A549 (cell line): Measurements from ENCODE around the gene PITPNB. TPM values are rescaled to one million over a fixed set of nuclear protein-coding genes. Genes with fewer than 3 reads are reported as not detected.

Source experiments
- ATAC-seq, 2 experiments: fragments of 200-7000 bp in 1 of 2; fragments of >200 bp in 1 of 2; cut with Nextera tagmentation in 1 of 2; cut with Tn5 transposase in 1 of 2; 3 replicates each; pipeline versions ENCODE4 v1.8.0 to v1.9.1; 2018 to 2020; ENCODE audit warnings: mild to moderate bottlenecking in 1 of 2, moderate library complexity in 1 of 2
- CTCF ChIA-PET: fragments of 300-600 bp; sonication (Branson Sonifier 250); formaldehyde crosslinking; extraction: SDS; loops from one replicate; lab custom pipeline; 2021; ENCODE audit warnings: antibody characterized with exemption, inconsistent platforms; lab: Yijun Ruan, JAX
- POLR2A ChIA-PET: fragments of 350-600 bp; formaldehyde crosslinking; extraction: SDS; loops from one replicate; lab custom pipeline; 2021; ENCODE audit warnings: antibody characterized with exemption, inconsistent platforms; lab: Yijun Ruan, JAX
- DNase-seq, 2 experiments: peaks; one replicate each; pipeline versions ENCODE4 v3.0.0 to v3.0.0-alpha.2; 2011 to 2016; ENCODE audit warnings: low read depth in 1 of 2, low spot score in 1 of 2
- FAIRE-seq: peaks from 2 replicates; lab custom pipeline; 2011; peaks lifted over from hg19 to GRCh38; lab: Jason Lieb, UNC
- H3K27ac ChIP-seq, 2 experiments: fragments of >200 bp; sonication (Bioruptor Twin); formaldehyde crosslinking; 3 replicates each; pipeline ENCODE4 v1.5.1; 2016 to 2017
- H3K4me1 ChIP-seq: fragments of >200 bp; sonication (Bioruptor Twin); formaldehyde crosslinking; 3 replicates; pipeline ENCODE4 v1.6.1; 2016
- H3K4me2 ChIP-seq: fragments of >200 bp; sonication (Bioruptor Twin); formaldehyde crosslinking; 3 replicates; pipeline ENCODE4 v1.6.1; 2016
- H3K4me3 ChIP-seq: fragments of >200 bp; sonication (Bioruptor Twin); formaldehyde crosslinking; 3 replicates; pipeline ENCODE4 v1.5.1; 2016
- H3K9me3 ChIP-seq: fragments of >200 bp; sonication (Bioruptor Twin); formaldehyde crosslinking; 3 replicates; pipeline ENCODE4 v1.6.1; 2016
- BHLHE40 ChIP-seq: IDR thresholded peaks from 2 replicates; pipeline ENCODE4 v1.6.1; 2012; ENCODE audit warnings: low read depth, low read length, inconsistent platforms
- CBX2 ChIP-seq: fragments of 200-600 bp; sonication (generic); IDR thresholded peaks from 2 replicates; pipeline ENCODE4 v1.6.1; 2016; ENCODE audit warnings: low read depth, mild to moderate bottlenecking, borderline replicate concordance
- CBX8 ChIP-seq: fragments of 200-600 bp; sonication (generic); IDR thresholded peaks from 2 replicates; pipeline ENCODE4 v1.6.1; 2016
- CHD4 ChIP-seq: fragments of 200-600 bp; sonication (generic); IDR thresholded peaks from 2 replicates; pipeline ENCODE4 v1.6.1; 2016; ENCODE audit warnings: antibody characterized with exemption, mild to moderate bottlenecking, borderline replicate concordance
- EHF ChIP-seq: fragments of 250-450 bp; sonication (Bioruptor Pico); IDR thresholded peaks from 2 replicates; pipeline ENCODE4 v1.5.0; 2020; ENCODE audit warnings: mild to moderate bottlenecking
- EHMT2 ChIP-seq: fragments of 200-600 bp; sonication (generic); IDR thresholded peaks from 2 replicates; pipeline ENCODE4 v1.6.1; 2016; ENCODE audit warnings: antibody characterized with exemption, low read depth, mild to moderate bottlenecking, moderate library complexity
- FOSL2 ChIP-seq, 2 experiments: fragments of 450-650 bp in 1 of 2; fragments of >200 bp in 1 of 2; sonication (Bioruptor Twin) in 1 of 2; formaldehyde crosslinking; IDR thresholded peaks; 2 replicates each; pipeline versions ENCODE4 v1.5.0 to v1.6.1; 2016 to 2020; ENCODE audit warnings: mild to moderate bottlenecking in 1 of 2, moderate library complexity in 1 of 2
- FOXS1 ChIP-seq: fragments of 250-450 bp; sonication (Bioruptor Pico); IDR thresholded peaks from 2 replicates; pipeline ENCODE4 v1.5.0; 2020; ENCODE audit warnings: mild to moderate bottlenecking, moderate library complexity
- GATA3 ChIP-seq: IDR thresholded peaks from 2 replicates; pipeline ENCODE4 v1.6.1; 2012; ENCODE audit warnings: borderline replicate concordance
- HEYL ChIP-seq: fragments of 250-450 bp; sonication (Bioruptor Pico); IDR thresholded peaks from 2 replicates; pipeline ENCODE4 v1.8.0; 2021; ENCODE audit warnings: mild to moderate bottlenecking, moderate library complexity
- HOXB5 ChIP-seq: fragments of 250-450 bp; sonication (Bioruptor Pico); IDR thresholded peaks from 2 replicates; pipeline ENCODE4 v1.5.0; 2020; ENCODE audit warnings: mild to moderate bottlenecking, moderate library complexity
- NFE2L2 ChIP-seq: fragments of 150-350 bp; conservative IDR thresholded peaks from 2 replicates; pipeline ENCODE4 v1.6.1; 2014; ENCODE audit warnings: low read length
- NPAS2 ChIP-seq: fragments of 250-450 bp; sonication (Bioruptor Pico); IDR thresholded peaks from 2 replicates; pipeline ENCODE4 v1.8.0; 2022; ENCODE audit warnings: mild to moderate bottlenecking, moderate library complexity, borderline replicate concordance
- PHF8 ChIP-seq: fragments of 200-600 bp; sonication (generic); IDR thresholded peaks from 2 replicates; pipeline ENCODE4 v1.6.1; 2016; ENCODE audit warnings: low read depth, mild to moderate bottlenecking, antibody characterized with exemption, moderate library complexity, borderline replicate concordance
- RARB ChIP-seq: fragments of 250-450 bp; sonication (Bioruptor Pico); IDR thresholded peaks from 2 replicates; pipeline ENCODE4 v1.8.0; 2021; ENCODE audit warnings: mild to moderate bottlenecking, moderate library complexity
- RCOR1 ChIP-seq: fragments of 150-350 bp; IDR thresholded peaks from 2 replicates; pipeline ENCODE4 v1.6.1; 2014; ENCODE audit warnings: antibody characterized with exemption, low read length, low read depth
- SMC3 ChIP-seq: fragments of >200 bp; sonication (Bioruptor Twin); formaldehyde crosslinking; IDR thresholded peaks from 3 replicates; pipeline ENCODE4 v1.6.1; 2018; ENCODE audit warnings: inconsistent platforms
- TP53 ChIP-seq: fragments of 250-450 bp; sonication (Bioruptor Pico); IDR thresholded peaks from 2 replicates; pipeline ENCODE4 v1.5.0; 2021; ENCODE audit warnings: mild to moderate bottlenecking, moderate library complexity
- ZFP36 ChIP-seq: fragments of 450-650 bp; IDR thresholded peaks from 2 replicates; pipeline ENCODE4 v1.6.1; 2014; ENCODE audit warnings: borderline replicate concordance; ENCODE audit not compliant: partially characterized antibody
- ZNF302 ChIP-seq: fragments of 250-450 bp; sonication (Bioruptor Pico); IDR thresholded peaks from 2 replicates; pipeline ENCODE4 v1.9.0; 2021; ENCODE audit warnings: inconsistent platforms, mild to moderate bottlenecking, moderate library complexity
- ZSCAN20 ChIP-seq: fragments of 250-450 bp; sonication (Bioruptor Pico); IDR thresholded peaks from 2 replicates; pipeline ENCODE4 v1.8.0; 2022; ENCODE audit warnings: mild to moderate bottlenecking, moderate library complexity
- WGBS: methylation state at CpG from one replicate; pipeline ENCODE4 v1.1.6; 2017; ENCODE audit errors: missing lambda C conversion rate; 5-methylcytosine and 5-hydroxymethylcytosine counted together
- polyA plus RNA-seq, 4 experiments: library from polyadenylated mRNA; depleted of rRNA in 3 of 4; stranded (reverse); fragments of >200 nt; fragmentation: RNase III in 1 of 4; extraction: RNeasy Plus Mini Kit Qiagen cat#74134 plus additional on column Dnase treatment in 1 of 4; gene quantifications; 2 replicates in 3 of 4; 3 replicates in 1 of 4; pipeline ENCODE4 v1.2.3, GENCODE V29; 2011 to 2017
- TF ChIP-seq, protein P1 (sequence below): fragments of 150-350 bp; IDR thresholded peaks from 2 replicates; pipeline ENCODE4 v1.6.1; 2014; ENCODE audit warnings: low read depth, mild to moderate bottlenecking, low read length
- TF ChIP-seq, protein P2 (sequence below): fragments of 250-450 bp; sonication (Bioruptor Pico); IDR thresholded peaks from 2 replicates; pipeline ENCODE4 v1.5.0; 2020; ENCODE audit warnings: low read depth, mild to moderate bottlenecking, moderate library complexity
- TF ChIP-seq, protein P3 (sequence below): fragments of 250-450 bp; sonication (Bioruptor Pico); IDR thresholded peaks from 2 replicates; pipeline ENCODE4 v1.5.0; 2021; ENCODE audit warnings: mild to moderate bottlenecking, moderate library complexity, borderline replicate concordance
- TF ChIP-seq, protein P4 (sequence below): fragments of 450-650 bp; IDR thresholded peaks from 2 replicates; pipeline ENCODE4 v1.6.1; 2014; ENCODE audit warnings: antibody characterized with exemption
- TF ChIP-seq, protein P5 (sequence below): fragments of >200 bp; sonication (Bioruptor Twin); formaldehyde crosslinking; IDR thresholded peaks from 3 replicates; pipeline ENCODE4 v1.6.1; 2016
- TF ChIP-seq, protein P6 (sequence below): IDR thresholded peaks from 2 replicates; pipeline ENCODE4 v1.6.1; 2012

Gene PITPNB
- polyA plus RNA-seq, 2 of the 4 experiments (the other 2 are of a cell fraction): 45.8 to 52.1 TPM

DNA sequence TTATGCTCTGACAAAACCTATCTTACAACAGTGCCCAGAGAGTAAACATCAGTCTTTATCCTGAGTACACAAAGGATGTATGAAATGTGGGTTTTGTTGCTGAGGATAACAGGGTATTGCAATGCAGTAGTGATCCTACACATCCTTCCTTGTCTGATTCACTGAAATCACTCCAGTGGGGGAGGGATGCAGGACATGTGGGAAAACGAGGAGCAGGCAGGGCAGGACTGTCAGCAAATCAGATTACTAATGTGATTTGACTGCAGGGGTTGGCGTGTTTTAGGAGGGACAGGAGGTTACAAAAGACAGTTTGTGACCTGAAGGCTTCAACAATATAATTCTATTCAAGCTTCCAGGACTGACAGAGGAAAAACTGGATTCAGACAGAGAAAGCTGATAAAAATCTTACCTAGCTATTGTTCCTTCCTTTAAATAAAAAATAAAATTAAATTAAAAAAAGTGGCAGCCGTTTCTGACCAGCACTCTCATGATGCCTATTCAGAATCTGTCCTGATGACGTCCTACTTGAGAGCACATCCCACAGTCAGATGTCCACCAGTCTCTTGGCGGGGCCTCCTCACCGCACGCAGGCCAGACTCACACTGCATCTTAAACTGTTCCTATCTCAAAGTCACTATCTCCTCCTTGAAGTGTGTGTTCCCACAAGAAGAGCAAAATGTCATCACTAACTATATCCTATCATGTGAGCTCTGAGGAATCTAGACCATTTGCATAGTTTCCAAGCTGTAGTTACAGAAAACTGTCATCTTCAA, 66.9 kb downstream of the PITPNB start (continued):
- no peak for TF ChIP-seq ZFP36
- TF ChIP-seq ZNF302 (CRISPR knock-in tag): no peak
- TF ChIP-seq ZSCAN20: no peak
- no peak for TF ChIP-seq NPAS2 (CRISPR knock-in tag)
- TF ChIP-seq RARB (CRISPR knock-in tag): no peak

DNA sequence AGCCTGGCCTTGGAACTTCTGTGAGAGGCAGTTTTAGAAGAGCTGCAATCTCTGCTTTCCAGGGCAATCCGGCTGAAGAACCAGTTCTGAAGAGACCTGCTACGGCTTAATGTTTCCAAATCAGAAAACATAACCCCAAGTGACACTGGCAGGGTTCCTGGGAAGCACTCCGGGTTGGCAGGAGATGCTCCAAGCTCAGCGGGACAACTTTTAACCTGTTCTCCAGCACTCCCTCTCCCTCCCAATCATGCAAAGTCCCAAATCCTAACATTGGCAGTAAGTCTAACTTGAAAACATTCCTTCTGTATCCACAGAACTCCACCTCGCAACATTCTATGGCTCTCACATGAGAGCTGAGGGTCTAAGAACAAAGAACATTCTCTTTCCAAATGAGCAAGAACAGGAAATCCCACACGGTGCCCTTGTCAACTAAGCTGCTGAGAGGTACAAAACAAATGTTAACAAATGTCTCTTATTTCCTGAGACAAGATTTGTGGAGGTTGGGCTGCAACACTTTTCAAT, 69.0 kb downstream of the PITPNB start:
- POLR2A ChIA-PET: no interaction called here

DNA sequence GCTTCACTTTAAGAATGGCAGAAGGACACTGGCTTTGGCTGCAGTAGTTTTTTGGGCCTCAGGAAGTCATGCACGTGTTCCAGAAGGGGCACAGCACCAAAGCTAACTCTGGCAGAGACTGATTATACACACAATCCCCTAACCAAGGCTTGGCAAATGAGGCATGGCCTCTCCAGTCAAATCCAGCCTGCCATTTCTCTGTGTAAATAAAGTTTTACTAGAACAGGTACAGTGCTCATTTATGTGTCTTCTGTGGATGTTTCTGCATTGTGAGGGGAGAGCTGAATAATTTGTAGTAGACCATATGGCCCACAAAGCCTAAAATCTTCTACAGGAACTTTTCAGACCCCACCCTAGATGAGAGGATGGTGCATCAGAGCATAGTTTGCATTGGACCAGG, 71.1 kb downstream of the PITPNB start:
- WGBS: 100% methylated on average over 1 of the region's 1 CpG
- H3K9me3 ChIP-seq: no peaks in the 10 kb centered on the region
- H3K4me3 ChIP-seq: no peak overlapping the region
- H3K4me2 ChIP-seq: no peak overlapping the region
- ATAC-seq (no peak), FAIRE-seq (no peak), DNase-seq (no peak)
- ChIA-PET POLR2A (no interaction called here), CTCF (interaction anchor here (1.6 kb wide), 1 partner anchor 34 kb away, joined by 7 read pairs; no protein-coding TSS in a partner anchor)
- H3K4me1 ChIP-seq: no peaks in the 10 kb centered on the region
- TF ChIP-seq GATA3 (no peak), NPAS2 (CRISPR knock-in tag) (no peak), EHMT2 (no peak), HOXB5 (CRISPR knock-in tag) (no peak), PHF8 (no peak), SMC3 (no peak), RCOR1 (no peak), ZNF302 (CRISPR knock-in tag) (no peak), HEYL (CRISPR knock-in tag) (no peak)
- TF ChIP-seq, protein P1, sequence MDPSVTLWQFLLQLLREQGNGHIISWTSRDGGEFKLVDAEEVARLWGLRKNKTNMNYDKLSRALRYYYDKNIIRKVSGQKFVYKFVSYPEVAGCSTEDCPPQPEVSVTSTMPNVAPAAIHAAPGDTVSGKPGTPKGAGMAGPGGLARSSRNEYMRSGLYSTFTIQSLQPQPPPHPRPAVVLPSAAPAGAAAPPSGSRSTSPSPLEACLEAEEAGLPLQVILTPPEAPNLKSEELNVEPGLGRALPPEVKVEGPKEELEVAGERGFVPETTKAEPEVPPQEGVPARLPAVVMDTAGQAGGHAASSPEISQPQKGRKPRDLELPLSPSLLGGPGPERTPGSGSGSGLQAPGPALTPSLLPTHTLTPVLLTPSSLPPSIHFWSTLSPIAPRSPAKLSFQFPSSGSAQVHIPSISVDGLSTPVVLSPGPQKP: no peak
- TF ChIP-seq, protein P2, sequence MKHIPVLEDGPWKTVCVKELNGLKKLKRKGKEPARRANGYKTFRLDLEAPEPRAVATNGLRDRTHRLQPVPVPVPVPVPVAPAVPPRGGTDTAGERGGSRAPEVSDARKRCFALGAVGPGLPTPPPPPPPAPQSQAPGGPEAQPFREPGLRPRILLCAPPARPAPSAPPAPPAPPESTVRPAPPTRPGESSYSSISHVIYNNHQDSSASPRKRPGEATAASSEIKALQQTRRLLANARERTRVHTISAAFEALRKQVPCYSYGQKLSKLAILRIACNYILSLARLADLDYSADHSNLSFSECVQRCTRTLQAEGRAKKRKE (CRISPR knock-in tag): no peak
- TF ChIP-seq, protein P3, sequence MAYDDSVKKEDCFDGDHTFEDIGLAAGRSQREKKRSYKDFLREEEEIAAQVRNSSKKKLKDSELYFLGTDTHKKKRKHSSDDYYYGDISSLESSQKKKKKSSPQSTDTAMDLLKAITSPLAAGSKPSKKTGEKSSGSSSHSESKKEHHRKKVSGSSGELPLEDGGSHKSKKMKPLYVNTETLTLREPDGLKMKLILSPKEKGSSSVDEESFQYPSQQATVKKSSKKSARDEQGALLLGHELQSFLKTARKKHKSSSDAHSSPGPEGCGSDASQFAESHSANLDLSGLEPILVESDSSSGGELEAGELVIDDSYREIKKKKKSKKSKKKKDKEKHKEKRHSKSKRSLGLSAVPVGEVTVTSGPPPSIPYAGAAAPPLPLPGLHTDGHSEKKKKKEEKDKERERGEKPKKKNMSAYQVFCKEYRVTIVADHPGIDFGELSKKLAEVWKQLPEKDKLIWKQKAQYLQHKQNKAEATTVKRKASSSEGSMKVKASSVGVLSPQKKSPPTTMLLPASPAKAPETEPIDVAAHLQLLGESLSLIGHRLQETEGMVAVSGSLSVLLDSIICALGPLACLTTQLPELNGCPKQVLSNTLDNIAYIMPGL (CRISPR knock-in tag): no peak
- TF ChIP-seq, protein P4, sequence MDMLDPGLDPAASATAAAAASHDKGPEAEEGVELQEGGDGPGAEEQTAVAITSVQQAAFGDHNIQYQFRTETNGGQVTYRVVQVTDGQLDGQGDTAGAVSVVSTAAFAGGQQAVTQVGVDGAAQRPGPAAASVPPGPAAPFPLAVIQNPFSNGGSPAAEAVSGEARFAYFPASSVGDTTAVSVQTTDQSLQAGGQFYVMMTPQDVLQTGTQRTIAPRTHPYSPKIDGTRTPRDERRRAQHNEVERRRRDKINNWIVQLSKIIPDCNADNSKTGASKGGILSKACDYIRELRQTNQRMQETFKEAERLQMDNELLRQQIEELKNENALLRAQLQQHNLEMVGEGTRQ: no peak
- TF ChIP-seq, protein P5, sequence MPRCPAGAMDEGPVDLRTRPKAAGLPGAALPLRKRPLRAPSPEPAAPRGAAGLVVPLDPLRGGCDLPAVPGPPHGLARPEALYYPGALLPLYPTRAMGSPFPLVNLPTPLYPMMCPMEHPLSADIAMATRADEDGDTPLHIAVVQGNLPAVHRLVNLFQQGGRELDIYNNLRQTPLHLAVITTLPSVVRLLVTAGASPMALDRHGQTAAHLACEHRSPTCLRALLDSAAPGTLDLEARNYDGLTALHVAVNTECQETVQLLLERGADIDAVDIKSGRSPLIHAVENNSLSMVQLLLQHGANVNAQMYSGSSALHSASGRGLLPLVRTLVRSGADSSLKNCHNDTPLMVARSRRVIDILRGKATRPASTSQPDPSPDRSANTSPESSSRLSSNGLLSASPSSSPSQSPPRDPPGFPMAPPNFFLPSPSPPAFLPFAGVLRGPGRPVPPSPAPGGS: no peak
- no peak overlapping the region for H3K27ac ChIP-seq

More for the DNA sequence above, 69.0 kb downstream of the PITPNB start:
- CTCF ChIA-PET: interaction anchor here (1.4 to 1.6 kb wide), 2 partner anchors 31 to 159 kb away, joined by 3 to 4 read pairs; no protein-coding TSS in a partner anchor
- DNase-seq (no peak), ATAC-seq (no peak), FAIRE-seq (no peak)
- no peak for TF ChIP-seq TP53 (CRISPR knock-in tag)
- no peak for TF ChIP-seq FOXS1 (CRISPR knock-in tag)
- no peak for TF ChIP-seq CBX8
- no peak for TF ChIP-seq NFE2L2
- TF ChIP-seq, protein P6, sequence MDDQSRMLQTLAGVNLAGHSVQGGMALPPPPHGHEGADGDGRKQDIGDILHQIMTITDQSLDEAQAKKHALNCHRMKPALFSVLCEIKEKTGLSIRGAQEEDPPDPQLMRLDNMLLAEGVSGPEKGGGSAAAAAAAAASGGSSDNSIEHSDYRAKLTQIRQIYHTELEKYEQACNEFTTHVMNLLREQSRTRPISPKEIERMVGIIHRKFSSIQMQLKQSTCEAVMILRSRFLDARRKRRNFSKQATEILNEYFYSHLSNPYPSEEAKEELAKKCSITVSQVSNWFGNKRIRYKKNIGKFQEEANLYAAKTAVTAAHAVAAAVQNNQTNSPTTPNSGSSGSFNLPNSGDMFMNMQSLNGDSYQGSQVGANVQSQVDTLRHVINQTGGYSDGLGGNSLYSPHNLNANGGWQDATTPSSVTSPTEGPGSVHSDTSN: no peak
- TF ChIP-seq ZSCAN20: no peak
- no peak for TF ChIP-seq CHD4
- TF ChIP-seq RARB (CRISPR knock-in tag): no peak
- no peak for TF ChIP-seq BHLHE40
- TF ChIP-seq EHF: no peak
- no peak for TF ChIP-seq CBX2
- TF ChIP-seq FOSL2 (IDR thresholded peaks at IDR 0.05): no peak
- TF ChIP-seq FOSL2 (CRISPR knock-in tag; IDR thresholded peaks at IDR 0.05): no peak
- no peaks in the 10 kb centered on the region for H3K4me1 ChIP-seq
- no peak overlapping the region for H3K4me2 ChIP-seq
- WGBS: 90% methylated on average over 6 of the region's 6 CpGs
- H3K9me3 ChIP-seq: no peaks in the 10 kb centered on the region
- H3K4me3 ChIP-seq: no peak overlapping the region
- no peak overlapping the region for H3K27ac ChIP-seq
